DND-41 (cell line): ENCODE results near the gene CRIP3.
"Not testable (repeated sequence)": the region's sequence is repeated elsewhere in the genome, so short reads cannot be mapped to it uniquely, and the experiment has no call there.

Source experiments
- ATAC-seq: fragments of 200-7000 bp; cut with Tn5 transposase; 3 replicates; pipeline ENCODE4 v1.9.1; 2021; ENCODE audit warnings: low read depth; ENCODE audit not compliant: insufficient read depth
- DNase-seq: peaks from one replicate; pipeline ENCODE4 v3.0.0-alpha.2; 2020
- H2AFZ ChIP-seq: 2 replicates; pipeline ENCODE4 v1.6.0; 2012; ENCODE audit warnings: low read depth, low read length
- H3K27ac ChIP-seq: 2 replicates; pipeline ENCODE4 v1.5.1; 2012; ENCODE audit warnings: low read length, inconsistent platforms
- H3K27me3 ChIP-seq: fragments of 200-600 bp; sonication (generic); 2 replicates; pipeline ENCODE4 v1.6.0; 2012; ENCODE audit warnings: low read length, mild to moderate bottlenecking, inconsistent platforms; ENCODE audit not compliant: insufficient read depth, poor library complexity
- H3K36me3 ChIP-seq: 2 replicates; pipeline ENCODE4 v1.5.1; 2012; ENCODE audit warnings: low read length, inconsistent platforms; ENCODE audit not compliant: insufficient read depth
- H3K4me1 ChIP-seq: 2 replicates; pipeline ENCODE4 v1.5.1; 2012; ENCODE audit warnings: mild to moderate bottlenecking, low read length; ENCODE audit not compliant: insufficient read depth
- H3K4me2 ChIP-seq: 2 replicates; pipeline ENCODE4 v1.6.0; 2012; ENCODE audit warnings: mild to moderate bottlenecking, moderate library complexity, low read length, inconsistent platforms; ENCODE audit not compliant: insufficient read depth
- H3K4me3 ChIP-seq, 2 experiments: fragments of 200-600 bp in 1 of 2; shearing (Covaris generic) in 1 of 2; 2 replicates each; pipeline ENCODE4 v1.5.1; 2012 to 2016; ENCODE audit warnings: inconsistent platforms in 2 of 2, low read length in 2 of 2, mild to moderate bottlenecking in 2 of 2, low read depth in 1 of 2, moderate library complexity in 1 of 2
- H3K79me2 ChIP-seq: 2 replicates; pipeline ENCODE4 v1.6.0; 2012; ENCODE audit warnings: low read length, inconsistent platforms; ENCODE audit not compliant: insufficient read depth
- H3K9ac ChIP-seq: 2 replicates; pipeline ENCODE4 v1.6.0; 2012; ENCODE audit warnings: low read depth, mild to moderate bottlenecking, inconsistent platforms, low read length, moderate library complexity
- H3K9me3 ChIP-seq: 2 replicates; pipeline ENCODE4 v1.5.1; 2012; ENCODE audit warnings: low read length, moderate library complexity, mild to moderate bottlenecking, inconsistent platforms; ENCODE audit not compliant: insufficient read depth, severe bottlenecking
- H4K20me1 ChIP-seq: 2 replicates; pipeline ENCODE4 v1.6.0; 2012; ENCODE audit warnings: low read length; ENCODE audit not compliant: insufficient read depth
- CTCF ChIP-seq: IDR thresholded peaks from 2 replicates; pipeline ENCODE4 v1.5.1; 2012; ENCODE audit warnings: borderline replicate concordance, low read length, moderate library complexity, mild to moderate bottlenecking; ENCODE audit not compliant: poor library complexity, severe bottlenecking; ENCODE audit errors: extremely low read depth
- EZH2 ChIP-seq: IDR thresholded peaks from 3 replicates; pipeline ENCODE4 v1.6.1; 2012; ENCODE audit warnings: borderline replicate concordance, low read depth, mild to moderate bottlenecking, moderate library complexity, low read length, inconsistent platforms; ENCODE audit not compliant: severe bottlenecking

CRIP3 gene

GRCh38 chr6:43308101-43308989 lies at the start of gene CRIP3:
Gene CRIP3, minus strand, starts transcription at chr6:43308826. Its CDS starts 34 bp downstream, at chr6:43308792.
- Histone ChIP-seq H4K20me1 (0 out of 2 replicates have a peak, but pooled peaks cover 5% of the 10 kb centered on the region), H3K4me1 (no peaks in the 10 kb centered on the region), H3K79me2 (no peaks in the 10 kb centered on the region), H2AFZ (no peak within 1 kb of the TSS), H3K4me2 (no peak within 1 kb of the TSS), H3K9me3 (no peaks in the 10 kb centered on the region), H3K36me3 (no peaks in the 10 kb centered on the region), H3K27me3 (peaks cover under 1% of the 10 kb centered on the region), H3K9ac (no peak within 1 kb of the TSS), H3K4me3 (no peak within 1 kb of the TSS), H3K27ac (no peak within 1 kb of the TSS)
- TF ChIP-seq CTCF (no peak), EZH2 (no peak)
- no peak for DNase-seq
- ATAC-seq: no peak

GRCh38 chr6:43355862-43356590 lies 47.4 kb upstream of the CRIP3 start:
- H3K79me2 ChIP-seq: peaks cover 5% of the 10 kb centered on the region; the same call in 1 of the 2 replicates
- H4K20me1 ChIP-seq: no peaks in the 10 kb centered on the region; the same call in 1 of the 2 replicates
- H3K9me3 ChIP-seq: no peaks in the 10 kb centered on the region
- H3K4me3 ChIP-seq: no peak overlapping the region
- no peak overlapping the region for H3K4me2 ChIP-seq
- DNase-seq: no peak
- no peak overlapping the region for H3K9ac ChIP-seq
- H3K36me3 ChIP-seq: peaks cover 79% of the 10 kb centered on the region
- 0 out of 3 replicates have a peak, but pooled peaks have one; percentile 40 for ATAC-seq
- no peaks in the 10 kb centered on the region for H3K4me1 ChIP-seq
- TF ChIP-seq EZH2 (no peak), CTCF (peak; percentile 31)
- no peak overlapping the region for H2AFZ ChIP-seq
- H3K27ac ChIP-seq: no peak overlapping the region
- no peaks in the 10 kb centered on the region for H3K27me3 ChIP-seq

- not testable (repeated sequence) for H3K4me3 ChIP-seq, H2AFZ ChIP-seq, ATAC-seq, H3K27me3 ChIP-seq, H3K9ac ChIP-seq, DNase-seq, H3K27ac ChIP-seq, H4K20me1 ChIP-seq, H3K4me2 ChIP-seq, H3K79me2 ChIP-seq, H3K9me3 ChIP-seq, H3K4me1 ChIP-seq
- peaks cover 77% of the 10 kb centered on the region for H3K36me3 ChIP-seq
Measured at GRCh38 chr6:43351951-43352350, 43.3 kb upstream of the CRIP3 start.

- H3K79me2 ChIP-seq: no peaks in the 10 kb centered on the region; the same call in 1 of the 2 replicates
- DNase-seq (no peak), ATAC-seq (no peak)
- H4K20me1 ChIP-seq: no peaks in the 10 kb centered on the region
- H3K9ac ChIP-seq: no peak overlapping the region
- H3K9me3 ChIP-seq: no peaks in the 10 kb centered on the region
- H3K27me3 ChIP-seq: no peaks in the 10 kb centered on the region
- no peak overlapping the region for H3K4me2 ChIP-seq
- no peak overlapping the region for H3K27ac ChIP-seq
- H3K4me3 ChIP-seq: no peak overlapping the region
- H3K36me3 ChIP-seq: peaks cover 81% of the 10 kb centered on the region
- TF ChIP-seq CTCF (no peak), EZH2 (no peak)
- H2AFZ ChIP-seq: no peak overlapping the region
- H3K4me1 ChIP-seq: no peaks in the 10 kb centered on the region
Measured at GRCh38 chr6:43347444-43347843, 38.8 kb upstream of the CRIP3 start.
